ENCODE measurements around the gene ELP1.

DNA sequence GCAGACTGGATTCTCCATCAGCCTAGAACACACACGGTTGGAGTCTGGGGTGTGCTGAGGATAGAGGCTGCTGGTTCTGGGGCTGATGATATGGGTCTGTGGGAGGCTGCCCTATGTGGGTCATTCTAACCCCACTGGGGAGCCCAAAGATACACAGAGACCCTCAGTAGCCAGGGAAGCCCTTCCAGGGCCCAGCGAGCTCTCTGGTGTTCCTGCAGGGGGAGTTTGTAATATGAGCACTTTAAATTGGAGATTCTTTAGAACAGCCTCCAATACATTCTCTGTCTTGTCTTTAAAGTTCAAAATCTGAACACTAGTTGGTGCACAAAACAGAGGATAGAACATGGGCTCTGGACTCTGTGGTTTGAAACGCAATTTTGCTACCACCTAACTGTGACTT is 69.5 kb downstream of the ELP1 start:
- TF ChIP-seq, protein P1, sequence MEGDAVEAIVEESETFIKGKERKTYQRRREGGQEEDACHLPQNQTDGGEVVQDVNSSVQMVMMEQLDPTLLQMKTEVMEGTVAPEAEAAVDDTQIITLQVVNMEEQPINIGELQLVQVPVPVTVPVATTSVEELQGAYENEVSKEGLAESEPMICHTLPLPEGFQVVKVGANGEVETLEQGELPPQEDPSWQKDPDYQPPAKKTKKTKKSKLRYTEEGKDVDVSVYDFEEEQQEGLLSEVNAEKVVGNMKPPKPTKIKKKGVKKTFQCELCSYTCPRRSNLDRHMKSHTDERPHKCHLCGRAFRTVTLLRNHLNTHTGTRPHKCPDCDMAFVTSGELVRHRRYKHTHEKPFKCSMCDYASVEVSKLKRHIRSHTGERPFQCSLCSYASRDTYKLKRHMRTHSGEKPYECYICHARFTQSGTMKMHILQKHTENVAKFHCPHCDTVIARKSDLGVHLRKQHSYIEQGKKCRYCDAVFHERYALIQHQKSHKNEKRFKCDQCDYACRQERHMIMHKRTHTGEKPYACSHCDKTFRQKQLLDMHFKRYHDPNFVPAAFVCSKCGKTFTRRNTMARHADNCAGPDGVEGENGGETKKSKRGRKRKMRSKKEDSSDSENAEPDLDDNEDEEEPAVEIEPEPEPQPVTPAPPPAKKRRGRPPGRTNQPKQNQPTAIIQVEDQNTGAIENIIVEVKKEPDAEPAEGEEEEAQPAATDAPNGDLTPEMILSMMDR (IDR thresholded peaks at IDR 0.05): no peak
- TF ChIP-seq POLR2A (IDR thresholded peaks at IDR 0.05) (no peak), POLR2AphosphoS5 (IDR thresholded peaks at IDR 0.05) (no peak), EP300 (IDR thresholded peaks at IDR 0.05) (no peak)

Data from sigmoid colon (tissue), 4 donors.